GM18498 (cell line): ENCODE measurements around the gene PLCB1.

Source experiments
- ATAC-seq: cut with Tn5 transposase; IDR thresholded peaks from one replicate; pipeline ENCODE4 v1.9.1; 2021; ENCODE audit warnings: mild to moderate bottlenecking, moderate library complexity; ENCODE audit not compliant: unreplicated experiment

Gene PLCB1

GRCh38 chr20:8744228-8744844 lies 612.3 kb downstream of the PLCB1 start:
- ATAC-seq: no peak

GRCh38 chr20:8749101-8749500 lies 617.0 kb downstream of the PLCB1 start:
- ATAC-seq: no peak

- ATAC-seq: no peak
Measured at GRCh38 chr20:8749986-8750385, 617.9 kb downstream of the PLCB1 start.

GRCh38 chr20:8755340-8756118 lies 623.5 kb downstream of the PLCB1 start:
- ATAC-seq: no peak

DNA sequence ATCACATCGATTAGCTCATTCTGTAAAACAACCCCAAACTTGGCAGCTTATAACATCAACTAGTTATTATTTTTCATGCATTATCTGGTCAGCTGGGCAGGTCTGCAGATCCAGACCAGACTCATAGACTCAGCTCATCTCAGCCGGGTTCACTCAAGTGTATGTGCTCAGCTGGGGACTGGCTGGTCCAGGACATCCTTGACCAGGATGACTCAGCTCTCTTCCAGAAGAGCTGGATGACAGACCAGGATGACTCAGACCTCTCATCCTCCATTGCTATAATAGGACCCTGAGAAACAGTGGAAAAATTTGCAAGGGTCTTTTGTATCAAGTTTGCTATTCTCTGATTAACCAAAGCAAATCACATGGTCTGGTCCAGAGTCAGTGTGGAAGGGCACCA lies 624.3 kb downstream of the PLCB1 start:
- ATAC-seq: no peak

- no peak for ATAC-seq
Measured at GRCh38 chr20:8757146-8757545, 625.1 kb downstream of the PLCB1 start.

DNA sequence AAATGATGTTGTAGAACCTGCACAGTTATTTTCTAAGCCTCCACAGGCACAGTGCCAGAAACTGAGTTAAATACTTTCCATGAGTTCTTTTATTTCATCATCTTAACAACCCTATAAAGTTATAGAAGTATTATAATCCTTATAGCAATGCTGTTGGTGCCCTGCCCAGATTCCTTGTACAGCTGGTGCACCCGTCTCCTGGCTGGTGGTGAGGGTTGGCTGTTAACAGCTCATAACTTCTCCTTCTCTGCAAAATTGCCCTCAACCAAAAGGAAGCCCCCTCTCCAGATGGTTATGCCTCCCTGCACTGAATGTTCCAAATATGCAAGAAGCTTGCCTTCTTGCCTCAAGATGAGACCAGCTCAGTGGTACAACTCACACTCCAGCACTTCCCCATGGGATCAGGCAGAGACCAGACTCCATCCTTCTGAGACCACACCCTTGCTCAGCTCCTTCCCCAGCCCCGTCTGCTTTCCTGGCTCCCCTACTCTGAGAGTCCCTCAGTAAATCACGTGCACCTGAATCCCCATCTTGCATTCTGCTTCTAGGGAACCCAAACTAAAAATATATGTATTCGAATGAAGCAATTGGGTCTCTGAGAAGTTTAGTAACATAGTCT lies 632.4 kb downstream of the PLCB1 start:
- ATAC-seq: no peak

DNA sequence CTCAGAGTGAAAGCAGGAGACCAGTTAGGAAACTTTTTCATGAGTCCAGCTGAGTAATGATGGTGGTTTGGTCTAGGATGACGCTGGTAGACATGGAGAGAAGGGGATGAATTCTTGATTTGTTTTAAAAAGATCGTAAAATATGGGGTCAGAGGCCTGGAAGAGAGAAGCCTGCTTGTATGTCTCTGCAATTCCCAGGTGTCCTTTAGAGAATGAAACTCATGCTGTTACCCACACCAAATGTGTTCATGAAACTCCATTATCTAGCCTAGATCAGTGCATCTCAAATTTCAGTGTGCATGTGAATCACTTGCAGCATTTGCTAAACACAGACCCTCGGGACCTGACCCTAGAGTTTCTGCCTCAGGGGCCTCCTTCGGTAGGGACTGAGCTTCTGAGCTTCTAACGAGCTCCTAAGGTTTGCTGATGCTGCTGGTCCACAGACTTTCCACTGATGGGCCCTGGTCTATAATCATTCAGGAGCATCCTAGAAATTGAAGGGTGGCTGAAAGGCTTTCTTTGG lies 634.9 kb downstream of the PLCB1 start:
- no peak for ATAC-seq

- ATAC-seq: no peak
Measured at GRCh38 chr20:8774412-8774811, 642.3 kb downstream of the PLCB1 start.

- ATAC-seq: no peak
Measured at GRCh38 chr20:8777911-8778310, 645.8 kb downstream of the PLCB1 start.

DNA sequence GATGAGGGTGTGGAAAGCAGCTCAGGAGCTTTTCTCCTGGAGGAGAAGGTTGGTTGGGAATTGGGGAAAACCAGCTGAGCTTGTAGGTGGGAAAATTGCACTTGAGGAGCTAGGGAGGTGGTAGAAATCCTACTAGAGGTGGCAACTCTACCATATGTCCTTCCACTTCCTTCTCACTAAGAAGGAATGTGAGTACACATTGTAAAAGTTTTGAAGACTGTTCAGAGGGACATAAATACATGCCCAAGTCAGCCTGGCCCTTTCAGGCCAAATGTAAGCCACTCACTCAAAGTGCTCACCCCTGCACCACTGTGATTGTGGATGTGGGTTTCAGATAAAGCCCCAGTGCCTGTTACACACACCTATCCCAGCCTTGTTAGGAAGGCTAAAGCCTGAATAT lies 646.3 kb downstream of the PLCB1 start:
- no peak for ATAC-seq

- ATAC-seq: no peak
Measured at GRCh38 chr20:8780915-8781314, 648.8 kb downstream of the PLCB1 start.

DNA sequence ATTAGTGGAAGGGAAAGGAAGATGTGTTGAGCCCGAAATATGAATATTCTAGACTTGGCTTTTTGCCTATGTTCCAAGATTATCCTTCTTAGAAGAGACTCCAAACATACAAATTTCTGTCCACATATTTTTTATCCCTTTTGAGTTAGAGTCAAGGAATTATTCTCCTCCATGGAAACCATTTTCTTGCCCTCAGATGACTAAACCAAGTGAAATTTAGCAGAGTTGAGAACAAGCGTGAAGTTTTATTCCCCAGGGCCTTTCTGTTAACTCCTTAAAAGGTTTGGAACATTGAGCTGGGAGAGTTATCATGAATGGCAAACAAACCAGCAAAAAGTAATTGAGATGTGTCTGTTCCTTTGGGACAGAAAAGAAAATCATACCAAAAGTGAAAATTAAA lies 650.7 kb downstream of the PLCB1 start:
- no peak for ATAC-seq

- no peak for ATAC-seq
Measured at GRCh38 chr20:8783734-8784133, 651.7 kb downstream of the PLCB1 start.

DNA sequence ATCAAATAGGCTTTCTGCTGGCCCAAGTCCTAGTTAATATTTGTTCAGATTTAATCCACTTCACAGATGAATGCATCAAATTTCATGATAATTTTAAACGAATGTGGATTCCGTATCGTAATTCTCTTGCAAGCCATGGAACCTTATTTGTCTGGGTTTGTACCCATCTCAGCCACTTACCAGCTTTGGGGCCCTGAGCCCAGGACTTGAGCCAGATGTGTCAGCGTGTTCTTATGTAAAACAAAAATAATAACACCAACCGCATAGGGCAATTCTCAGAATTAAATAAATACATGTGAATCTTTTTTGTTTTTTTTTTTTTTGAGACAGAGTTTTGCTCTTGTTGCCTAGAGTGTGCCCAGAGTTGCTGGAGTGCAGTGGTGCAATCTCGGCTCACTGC lies 654.3 kb downstream of the PLCB1 start:
- no peak for ATAC-seq

GRCh38 chr20:8787090-8787489 lies 655.0 kb downstream of the PLCB1 start:
- ATAC-seq: no peak

DNA sequence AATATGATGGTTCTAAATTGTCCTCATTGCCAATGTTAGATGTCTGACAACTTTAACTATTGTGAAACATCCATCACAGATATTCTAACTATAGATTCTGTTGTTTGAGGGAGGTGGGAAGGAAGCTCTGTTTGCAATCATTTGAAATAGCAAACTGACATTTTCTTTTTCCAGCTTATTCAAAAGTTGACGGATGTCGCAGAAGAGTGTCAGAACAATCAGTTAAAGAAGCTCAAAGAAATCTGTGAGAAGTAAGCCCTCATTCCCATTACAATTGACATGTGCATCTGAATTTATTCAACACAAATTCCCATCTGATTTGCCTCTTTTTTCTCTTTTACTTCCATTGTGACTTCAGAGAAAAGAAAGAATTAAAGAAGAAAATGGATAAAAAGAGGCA lies 656.2 kb downstream of the PLCB1 start:
- no peak for ATAC-seq

DNA sequence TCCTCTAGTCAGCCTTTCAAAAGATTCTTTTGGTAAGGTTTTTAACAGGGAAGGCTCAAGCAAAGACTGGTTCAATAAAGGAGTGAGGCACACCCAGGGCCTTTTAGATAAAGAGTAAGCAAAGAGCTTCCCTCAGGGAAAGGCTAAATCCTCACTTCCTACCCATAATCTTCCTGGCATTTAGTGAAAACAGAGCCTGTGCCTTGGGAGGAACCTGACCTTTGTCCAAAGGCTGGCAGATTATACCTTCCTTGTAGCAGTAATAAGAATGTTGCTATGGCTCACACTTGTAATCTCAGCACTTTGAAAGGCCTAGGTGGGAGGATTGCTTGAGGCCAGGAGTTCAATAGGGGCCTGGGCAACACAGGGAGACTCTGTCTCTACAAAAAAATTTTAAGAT lies 656.8 kb downstream of the PLCB1 start:
- no peak for ATAC-seq

- peak; percentile 67 for ATAC-seq
Measured at GRCh38 chr20:8790442-8791074, 658.5 kb downstream of the PLCB1 start.

DNA sequence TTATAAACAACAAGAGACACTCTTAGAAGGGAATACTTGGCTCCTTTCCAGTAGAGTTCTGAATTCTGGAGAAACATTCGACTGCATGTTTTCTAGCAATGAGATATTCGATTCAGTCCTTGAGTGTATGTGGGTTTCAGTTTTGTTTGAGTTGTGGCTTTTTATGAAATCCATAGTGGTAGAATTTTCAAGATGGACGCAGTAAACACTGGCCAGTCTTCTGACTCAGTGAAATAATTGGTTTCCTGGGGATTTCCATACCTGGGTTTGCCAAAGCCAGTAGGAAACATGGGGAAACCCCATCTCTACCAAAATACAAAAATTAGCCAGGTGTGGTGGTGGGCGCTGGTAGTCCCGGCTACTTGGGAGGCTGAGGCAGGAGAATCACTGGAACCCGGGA lies 663.3 kb downstream of the PLCB1 start:
- ATAC-seq: no peak

DNA sequence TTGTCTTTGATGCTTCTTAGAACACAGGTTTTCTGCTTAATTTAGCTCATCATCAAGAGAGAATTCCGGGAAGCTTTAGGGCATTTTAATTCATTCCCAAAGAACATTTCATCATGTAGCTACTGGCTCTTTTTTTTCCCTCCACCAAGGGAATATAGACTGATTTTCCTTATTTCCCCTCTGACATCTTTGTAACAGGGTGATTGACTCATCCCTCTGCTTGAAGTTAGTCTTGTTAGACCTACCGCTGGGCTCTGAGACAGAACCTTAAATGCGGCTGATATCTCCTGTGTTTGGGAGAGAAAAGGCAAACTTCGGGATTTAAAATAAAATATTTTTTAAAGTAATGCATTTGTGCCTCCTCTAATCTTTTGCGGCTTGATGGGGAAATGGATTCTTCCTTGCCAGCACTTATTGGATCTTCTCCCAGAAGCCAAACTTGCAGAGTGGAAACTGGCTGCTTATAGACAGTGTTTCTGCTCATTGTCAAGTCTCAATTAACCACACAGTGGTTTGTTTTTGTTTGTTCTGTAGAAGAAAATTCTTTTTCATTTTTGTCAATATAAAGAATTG lies 664.1 kb downstream of the PLCB1 start:
- ATAC-seq: no peak
